NCI-H1105 treated with DMSO at 0.1 percent for 48 hours (cell line): ENCODE results near the gene IL1RAPL2.

Source experiments
- DNase-seq: peaks from one replicate; lab custom pipeline; 2025; lab: John Stamatoyannopoulos, UW

The IL1RAPL2 gene

GRCh38 chrX:104670051-104670450, 104.1 kb downstream of the IL1RAPL2 start:
- no peak for DNase-seq

DNA sequence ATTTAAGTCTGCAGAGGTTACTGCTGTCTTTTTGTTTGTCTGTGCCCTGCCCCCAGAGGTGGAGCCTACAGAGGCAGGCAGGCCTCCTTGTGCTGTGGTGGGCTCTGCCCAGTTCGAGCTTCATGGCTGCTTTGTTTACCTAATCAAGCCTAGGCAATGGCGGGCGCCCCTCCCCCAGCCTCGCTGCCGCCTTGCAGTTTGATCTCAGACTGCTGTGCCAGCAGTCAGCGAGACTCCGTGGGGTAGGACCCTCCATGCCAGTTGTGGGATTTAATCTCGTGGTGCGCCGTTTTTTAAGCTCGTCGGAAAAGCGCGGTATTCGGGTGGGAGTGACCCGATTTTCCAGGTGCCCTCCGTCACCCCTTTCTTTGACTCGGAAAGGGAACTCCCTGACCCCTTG, 111.5 kb downstream of the IL1RAPL2 start:
- DNase-seq = peak; percentile 10

DNA sequence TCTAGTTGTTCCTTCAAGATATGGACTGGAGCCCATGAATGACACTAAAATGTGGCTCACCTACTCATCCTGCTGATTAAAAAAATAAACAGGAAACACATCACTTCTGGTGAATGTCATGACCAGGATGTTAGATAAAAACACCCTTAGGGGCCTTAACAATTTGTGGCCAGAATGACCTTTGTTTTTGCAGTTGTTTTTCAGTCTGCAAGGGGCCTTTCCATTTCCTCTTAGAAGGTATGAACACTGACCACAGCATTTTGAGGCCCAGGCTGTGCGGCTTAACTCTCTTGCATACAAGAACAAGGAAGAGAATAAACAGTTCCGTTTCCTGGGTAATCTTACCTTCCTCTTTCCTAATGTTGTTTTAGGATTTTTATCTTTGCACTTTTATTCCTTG, 113.2 kb downstream of the IL1RAPL2 start:
- DNase-seq = no peak

DNA sequence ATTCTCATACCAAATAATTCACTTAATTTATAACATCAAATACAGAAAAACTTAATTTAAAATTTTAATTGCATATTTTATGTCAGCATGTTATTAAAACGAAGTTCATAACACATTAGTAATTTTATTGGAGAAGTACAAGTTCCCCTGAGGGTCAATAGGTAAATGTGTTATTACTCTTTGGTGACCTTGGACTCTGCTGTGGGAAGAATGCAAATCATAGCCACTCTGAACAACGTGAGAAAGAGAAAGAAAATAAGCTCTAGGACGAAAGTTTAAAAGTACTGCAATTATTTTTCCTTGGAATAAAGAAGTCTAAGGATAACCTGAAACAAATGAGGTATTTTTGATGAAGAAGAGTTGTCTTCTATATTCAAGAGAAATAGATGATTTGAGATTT, 115.2 kb downstream of the IL1RAPL2 start:
- DNase-seq = no peak

GRCh38 chrX:104684077-104684476, 118.1 kb downstream of the IL1RAPL2 start:
- no peak for DNase-seq

DNA sequence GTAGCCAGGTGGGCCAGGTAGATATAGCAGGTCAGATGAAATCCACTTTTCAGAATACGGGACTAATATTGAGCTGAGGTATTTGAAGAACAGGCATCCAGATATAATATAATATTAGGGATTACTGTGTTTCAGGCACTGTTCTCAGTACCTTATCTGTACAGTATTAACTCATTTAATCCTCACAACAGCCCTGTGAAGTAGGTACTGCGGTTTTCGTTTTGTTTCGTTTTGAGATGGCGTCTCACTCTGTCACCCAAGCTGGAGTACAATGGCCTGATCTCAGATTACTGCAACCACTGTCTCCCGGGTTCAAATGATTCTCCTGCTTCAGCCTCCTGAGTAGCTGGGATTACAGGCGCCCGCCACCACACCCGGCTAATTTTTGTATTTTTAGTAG, 129.6 kb downstream of the IL1RAPL2 start:
- no peak for DNase-seq

DNA sequence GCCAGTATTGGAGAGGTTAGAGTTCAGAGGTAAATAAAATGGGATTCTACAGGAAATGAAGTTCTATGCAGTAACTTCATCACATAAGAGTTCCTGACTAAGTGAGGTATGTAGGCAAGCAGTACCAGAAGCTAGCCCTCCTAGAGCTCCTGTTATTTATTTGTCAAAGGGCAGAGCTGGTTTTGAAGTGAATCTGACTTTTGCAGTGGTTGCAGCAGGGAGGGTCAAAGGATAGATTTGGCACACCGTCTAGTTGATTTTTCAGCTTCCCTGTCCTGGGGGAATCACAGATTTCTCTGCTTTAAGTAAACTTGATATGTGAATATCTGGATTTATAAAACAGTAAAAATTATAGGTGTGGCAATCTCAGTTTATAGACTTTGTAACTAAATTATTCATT, 130.7 kb downstream of the IL1RAPL2 start:
- DNase-seq = no peak

DNA sequence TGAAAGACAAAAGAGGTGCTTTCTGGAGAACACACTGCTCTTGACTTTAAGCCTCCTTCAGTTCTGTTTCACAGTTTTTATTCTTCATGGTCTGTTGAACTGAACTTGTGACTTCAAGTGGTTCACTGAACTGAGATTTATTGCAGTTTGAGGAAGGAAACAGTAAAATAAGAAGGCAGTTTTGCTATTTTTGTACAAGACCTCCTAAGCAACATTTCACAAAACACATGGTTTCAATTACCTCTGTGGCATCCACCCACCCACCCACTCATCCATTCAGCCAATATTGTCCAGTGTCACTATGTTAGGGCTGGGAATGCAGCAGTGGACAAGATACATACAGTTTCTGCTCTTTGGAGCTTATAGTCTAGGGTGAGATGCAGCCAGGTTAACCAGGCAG, 131.3 kb downstream of the IL1RAPL2 start:
- DNase-seq = no peak

DNA sequence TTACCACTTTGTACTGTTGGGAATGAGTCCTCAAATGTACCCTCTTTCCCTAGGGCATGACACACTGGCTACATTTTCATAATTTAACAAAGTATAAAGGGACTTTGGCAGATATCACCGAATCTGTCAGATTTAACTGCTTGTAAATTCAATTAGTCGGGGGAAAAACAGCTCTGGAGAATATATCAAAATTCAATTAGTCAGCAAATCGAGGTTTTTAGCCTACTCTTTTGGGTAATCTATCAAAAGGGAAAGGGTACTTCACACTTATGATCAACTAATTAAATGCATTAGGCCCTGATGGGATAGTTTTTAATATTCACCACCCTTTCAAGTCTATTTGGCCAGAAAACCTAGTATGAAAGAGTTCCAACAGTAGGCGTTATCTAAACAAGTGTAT, 141.0 kb downstream of the IL1RAPL2 start:
- no peak for DNase-seq

GRCh38 chrX:104707572-104707971, 141.6 kb downstream of the IL1RAPL2 start:
- DNase-seq = no peak

DNA sequence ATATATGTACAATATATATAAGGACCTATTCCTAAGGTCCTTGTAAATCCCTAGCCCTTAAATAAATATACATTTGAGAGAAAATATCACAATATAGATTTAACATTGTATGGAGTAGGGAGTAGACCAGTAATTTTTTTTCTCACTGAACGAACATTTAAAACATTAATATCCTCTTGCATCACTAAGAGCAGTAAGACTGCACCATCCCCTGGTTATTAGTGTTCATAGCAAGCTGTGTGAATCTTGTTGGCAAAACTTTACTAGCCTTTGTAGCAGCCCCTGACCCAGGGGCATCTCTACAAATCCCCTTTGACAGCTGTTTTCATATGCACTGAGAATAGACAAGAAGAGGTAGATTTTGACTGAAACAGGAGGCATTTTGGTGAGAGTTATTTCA, 146.5 kb downstream of the IL1RAPL2 start:
- no peak for DNase-seq

DNA sequence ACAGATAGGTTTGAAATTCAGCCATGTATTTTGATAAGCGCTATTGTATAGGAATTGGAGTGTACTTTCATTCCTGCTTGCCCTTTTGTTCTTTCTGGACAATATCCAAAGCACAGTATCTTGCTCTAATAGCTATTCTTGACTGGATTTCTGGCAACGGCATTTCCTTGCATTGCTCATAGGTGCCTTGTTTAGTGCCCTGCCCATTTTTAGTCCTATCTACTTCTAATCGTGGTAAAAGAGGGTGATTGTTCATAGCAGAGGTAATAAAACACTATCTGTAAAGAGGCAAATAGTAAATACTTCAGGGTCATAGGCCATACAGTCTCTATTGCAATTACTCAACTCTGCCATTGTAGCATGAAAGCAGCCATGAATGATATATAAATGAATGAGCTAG, 155.9 kb downstream of the IL1RAPL2 start:
- no peak for DNase-seq

DNA sequence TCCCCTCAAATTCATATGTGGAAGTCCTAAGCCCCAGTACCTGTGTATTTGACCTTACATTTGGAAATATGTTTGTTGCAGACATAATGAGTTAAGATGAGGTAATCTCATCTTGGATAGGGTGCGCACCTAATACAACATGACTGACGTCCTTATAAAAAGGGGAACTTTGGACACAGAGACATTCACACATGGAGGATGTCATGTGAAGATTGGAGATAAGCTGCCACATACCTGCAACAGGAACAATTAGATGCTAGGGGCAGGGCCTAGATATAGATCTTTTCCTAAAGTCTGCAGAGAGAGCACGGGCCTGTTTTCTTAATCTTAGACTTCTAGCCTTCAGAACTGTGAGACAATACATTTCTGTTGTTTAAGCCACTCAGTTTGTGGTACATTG, 162.5 kb downstream of the IL1RAPL2 start:
- DNase-seq = no peak

DNA sequence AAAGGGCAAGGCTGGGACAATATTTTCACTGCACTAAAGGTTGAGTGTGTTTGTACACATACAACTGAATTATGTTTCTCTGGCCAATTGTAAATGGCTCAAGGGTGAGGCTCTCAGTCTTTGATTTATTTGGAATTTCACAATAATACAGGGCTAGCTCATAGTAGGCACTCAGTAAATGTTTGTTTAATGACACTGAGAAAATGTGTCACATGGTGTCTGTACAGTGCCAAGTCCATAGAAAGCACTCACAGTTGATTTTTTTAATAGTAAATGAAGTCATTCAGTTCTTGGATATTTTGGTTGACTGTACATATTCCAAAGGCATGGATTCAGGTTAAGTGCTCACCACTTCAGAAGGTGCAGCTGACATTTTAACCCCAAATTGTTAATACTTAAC, 176.4 kb downstream of the IL1RAPL2 start:
- DNase-seq = peak; percentile 14

- no peak for DNase-seq
Measured at GRCh38 chrX:104745152-104745551, 179.2 kb downstream of the IL1RAPL2 start.

DNA sequence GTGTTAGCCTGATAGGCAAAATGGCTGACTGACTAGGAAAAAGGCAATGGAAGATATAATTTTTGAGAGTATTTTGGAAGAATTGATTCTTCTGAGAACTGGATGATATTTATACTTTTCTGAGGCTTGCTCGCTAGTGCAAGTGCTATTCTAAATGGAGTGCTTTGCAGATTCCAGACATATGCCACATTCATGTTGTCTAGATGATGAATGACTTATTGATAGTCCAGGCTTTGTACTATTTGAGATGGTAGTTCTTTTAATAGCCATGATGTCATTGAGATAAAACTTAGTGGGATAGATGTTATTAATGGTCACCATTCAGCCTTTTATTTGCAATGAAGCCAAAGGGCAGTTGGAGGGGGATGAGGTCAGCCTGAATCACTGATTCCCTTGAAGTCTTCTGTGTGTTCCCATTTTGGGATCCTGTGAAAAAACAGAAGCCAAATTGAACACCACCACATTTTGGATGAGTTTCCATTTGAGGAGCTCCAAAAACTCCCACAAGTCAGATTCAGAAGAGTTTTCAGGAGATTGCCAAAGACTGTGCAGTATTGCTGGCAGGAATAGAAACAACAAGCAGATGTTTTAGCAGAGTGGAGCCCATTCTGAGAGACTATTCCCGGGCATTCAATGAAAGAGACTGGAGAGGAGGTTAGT, 184.1 kb downstream of the IL1RAPL2 start:
- DNase-seq = no peak

GRCh38 chrX:104762641-104763040, 196.6 kb downstream of the IL1RAPL2 start:
- no peak for DNase-seq

- no peak for DNase-seq
Measured at GRCh38 chrX:104789784-104790183, 223.8 kb downstream of the IL1RAPL2 start.

GRCh38 chrX:104795804-104796203, 229.8 kb downstream of the IL1RAPL2 start:
- DNase-seq = no peak

- no peak for DNase-seq
Measured at GRCh38 chrX:104803219-104803618, 237.2 kb downstream of the IL1RAPL2 start.

DNA sequence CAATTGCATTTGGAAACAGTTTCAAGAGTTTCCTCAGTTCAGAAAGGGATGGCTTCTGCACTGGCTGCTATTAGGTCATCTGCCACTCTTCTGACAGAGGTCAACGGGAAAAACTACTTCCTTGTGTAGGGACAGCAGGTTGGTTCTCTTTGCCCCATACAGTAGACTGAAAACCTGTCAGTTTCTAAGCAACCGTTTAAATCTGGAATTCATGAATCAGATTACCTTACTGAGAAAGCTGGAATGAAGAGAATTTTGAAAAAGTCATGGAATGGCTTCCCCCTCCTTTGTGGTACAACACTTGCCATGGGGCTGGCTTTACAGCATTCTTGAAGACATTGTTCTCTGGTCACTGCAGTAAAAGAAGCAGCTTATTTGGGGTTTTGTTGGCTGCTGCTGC, 240.3 kb downstream of the IL1RAPL2 start:
- no peak for DNase-seq

DNA sequence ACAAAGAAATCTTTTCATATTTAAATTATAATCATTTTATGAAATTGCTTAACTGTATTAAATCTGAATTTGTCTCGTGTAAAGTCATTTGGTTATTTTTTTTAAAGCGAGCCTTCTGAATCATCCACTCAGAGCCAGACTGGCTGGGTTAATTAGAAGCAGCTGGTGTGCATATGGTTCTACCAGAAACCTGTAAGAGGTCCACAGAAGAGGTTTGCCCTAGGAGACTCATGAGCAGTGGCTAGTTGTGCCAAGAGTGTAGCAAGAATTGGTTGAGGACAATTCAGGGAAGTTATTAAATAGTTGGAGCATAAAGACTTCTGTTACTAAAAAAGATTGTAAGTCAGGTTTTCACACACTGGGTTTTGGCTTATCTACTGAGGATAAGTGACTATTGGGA, 267.4 kb downstream of the IL1RAPL2 start:
- DNase-seq = no peak

DNA sequence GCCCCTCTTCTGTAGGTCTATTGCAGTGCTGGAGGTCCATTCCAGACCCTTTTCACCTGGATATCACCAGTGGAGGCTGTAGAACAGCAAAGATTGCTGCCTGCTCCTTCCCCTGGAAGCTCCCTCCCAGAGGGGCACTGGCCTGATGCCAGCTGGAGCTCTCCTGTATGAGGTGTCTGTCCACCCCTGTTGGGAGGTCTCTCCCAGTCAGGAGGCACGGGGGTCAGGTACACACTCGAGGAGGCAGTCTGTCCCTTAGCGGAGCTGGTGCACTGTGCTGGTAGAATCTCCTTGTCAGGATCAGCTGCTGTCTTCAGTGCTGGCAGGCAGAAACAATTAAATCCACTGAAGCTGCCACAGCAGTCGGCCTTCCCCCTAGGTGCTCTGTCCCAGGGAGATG, 276.6 kb downstream of the IL1RAPL2 start:
- DNase-seq = no peak

DNA sequence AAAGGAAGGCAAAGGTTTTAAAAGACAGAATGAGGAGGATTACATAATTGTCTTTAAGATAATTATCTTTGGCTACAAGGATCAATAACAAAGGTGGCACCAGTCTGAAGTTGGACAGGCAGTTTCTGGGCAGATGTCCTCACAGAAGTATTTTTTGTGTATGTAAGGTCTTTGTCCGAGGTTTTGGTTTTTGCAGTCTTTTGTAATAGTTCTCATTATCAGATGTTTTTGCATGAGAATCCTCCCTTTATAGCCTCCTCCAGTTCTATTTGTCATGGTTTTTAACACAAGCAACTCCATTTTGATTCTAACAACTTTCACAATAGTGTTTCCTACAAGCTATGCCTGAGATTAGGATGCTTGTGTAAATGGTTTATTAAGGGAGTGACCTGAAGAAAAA, 286.2 kb downstream of the IL1RAPL2 start:
- no peak for DNase-seq

GRCh38 chrX:104854188-104854587, 288.2 kb downstream of the IL1RAPL2 start:
- DNase-seq = no peak
